ENCODE measurements around the gene PPEF2.

The PPEF2 gene

GRCh38 chr4:75820197-75820596 is 82.1 kb downstream of the PPEF2 start:
- no peaks in the 10 kb centered on the region for H3K9me3 ChIP-seq (ENCODE audit: control insufficient read depth in 1 of 2, low read length in 2 of 2)
- H3K9ac ChIP-seq (ENCODE audit: low read depth in 1 of 2, low read length in 2 of 2), result no peak overlapping the region
- H3K27ac ChIP-seq (ENCODE audit: low read depth, low read length), result no peak overlapping the region
- H3K4me1 ChIP-seq (ENCODE audit: control insufficient read depth in 1 of 2, insufficient read depth in 2 of 2, low read length in 2 of 2), result no peaks in the 10 kb centered on the region
- no peaks in the 10 kb centered on the region for H3K27me3 ChIP-seq (ENCODE audit: control insufficient read depth in 1 of 2, insufficient read depth in 2 of 2, low read length in 2 of 2)
- no peak overlapping the region for H3K4me3 ChIP-seq (ENCODE audit: low read depth in 1 of 2, low read length in 2 of 2)
- H3K36me3 ChIP-seq (ENCODE audit: control insufficient read depth in 1 of 2, insufficient read depth in 2 of 2, low read length in 2 of 2), result peaks cover 4 to 5% of the 10 kb centered on the region in 2 donors

GRCh38 chr4:75819121-75819520 is 83.1 kb downstream of the PPEF2 start:
- Histone ChIP-seq H3K27ac (ENCODE audit: low read depth, low read length) (no peak overlapping the region), H3K4me3 (ENCODE audit: low read depth in 1 of 2, low read length in 2 of 2) (no peak overlapping the region), H3K9me3 (ENCODE audit: control insufficient read depth in 1 of 2, low read length in 2 of 2) (no peaks in the 10 kb centered on the region), H3K27me3 (ENCODE audit: control insufficient read depth in 1 of 2, insufficient read depth in 2 of 2, low read length in 2 of 2) (no peaks in the 10 kb centered on the region), H3K4me1 (ENCODE audit: control insufficient read depth in 1 of 2, insufficient read depth in 2 of 2, low read length in 2 of 2) (no peaks in the 10 kb centered on the region), H3K9ac (ENCODE audit: low read depth in 1 of 2, low read length in 2 of 2) (no peak overlapping the region), H3K36me3 (ENCODE audit: control insufficient read depth in 1 of 2, insufficient read depth in 2 of 2, low read length in 2 of 2) (peaks cover 15% of the 10 kb centered on the region in 2 donors)

GRCh38 chr4:75817901-75818300 is 84.4 kb downstream of the PPEF2 start:
- Histone ChIP-seq H3K9me3 (ENCODE audit: control insufficient read depth in 1 of 2, low read length in 2 of 2) (no peaks in the 10 kb centered on the region), H3K9ac (ENCODE audit: low read depth in 1 of 2, low read length in 2 of 2) (no peak overlapping the region), H3K36me3 (ENCODE audit: control insufficient read depth in 1 of 2, insufficient read depth in 2 of 2, low read length in 2 of 2) (peaks cover 20 to 24% of the 10 kb centered on the region in 2 donors), H3K4me1 (ENCODE audit: control insufficient read depth in 1 of 2, insufficient read depth in 2 of 2, low read length in 2 of 2) (no peaks in the 10 kb centered on the region), H3K27me3 (ENCODE audit: control insufficient read depth in 1 of 2, insufficient read depth in 2 of 2, low read length in 2 of 2) (no peaks in the 10 kb centered on the region), H3K27ac (ENCODE audit: low read depth, low read length) (no peak overlapping the region), H3K4me3 (ENCODE audit: low read depth in 1 of 2, low read length in 2 of 2) (no peak overlapping the region)

Data from duodenal mucosa (tissue), 2 donors.